B cell (primary cell): Measurements from ENCODE around the gene MAP3K7. TPM values are rescaled to one million over a fixed set of nuclear protein-coding genes. Genes with fewer than 3 reads are reported as not detected.

Experiments used
- ATAC-seq: fragments of 200-7000 bp; cut with Tn5 transposase; one replicate; pipeline ENCODE4 v1.10.0; 2021; ENCODE audit warnings: low read depth, mild to moderate bottlenecking, moderate number of reproducible peaks, moderate library complexity
- CTCF ChIA-PET: fragments of 350-600 bp; sonication (Branson Sonifier 250); formaldehyde crosslinking; loops from one replicate; lab custom pipeline; 2021; ENCODE audit warnings: antibody characterized with exemption, inconsistent platforms; lab: Charles Lee
- POLR2A ChIA-PET: fragments of 350-600 bp; sonication (Branson Sonifier 250); formaldehyde crosslinking; loops from one replicate; lab custom pipeline; 2021; ENCODE audit warnings: antibody characterized with exemption; lab: Charles Lee
- DNase-seq: peaks from one replicate; pipeline ENCODE4 v3.0.0; 2013
- H2AFZ ChIP-seq: 2 replicates; pipeline ENCODE4 v1.6.1; 2012; ENCODE audit warnings: mild to moderate bottlenecking, low read depth, low read length; ENCODE audit not compliant: insufficient read depth, poor library complexity, severe bottlenecking
- H3K27ac ChIP-seq, 2 donors: 1 replicate in 1 of 2; 2 replicates in 1 of 2; pipeline ENCODE4 v1.5.1; 2012 to 2013; ENCODE audit warnings: low read length in 2 of 2, mild to moderate bottlenecking in 2 of 2, moderate library complexity in 1 of 2
- H3K27me3 ChIP-seq, 4 experiments: fragments of 200-600 bp in 1 of 4; sonication (generic) in 1 of 4; replicated peaks in 1 of 4; 1 replicate in 2 of 4; 2 replicates in 2 of 4; pipeline versions ENCODE4 v1.6.1 to v1.7.0; 2013 to 2016; ENCODE audit warnings: low read length in 3 of 4, mild to moderate bottlenecking in 2 of 4, mixed read lengths in 1 of 4, moderate library complexity in 1 of 4; ENCODE audit not compliant: insufficient read depth in 4 of 4, control insufficient read depth in 3 of 4; ENCODE audit errors: control extremely low read depth in 1 of 4
- H3K36me3 ChIP-seq, 2 experiments: replicated peaks in 1 of 2; 1 replicate in 1 of 2; 2 replicates in 1 of 2; pipeline versions ENCODE4 v1.6.1 to v1.7.1; 2013; ENCODE audit warnings: low read length in 1 of 2; ENCODE audit not compliant: insufficient read depth in 2 of 2, control insufficient read depth in 1 of 2; ENCODE audit errors: control extremely low read depth in 1 of 2, extremely low read depth in 1 of 2
- H3K4me1 ChIP-seq, 2 donors: fragments of 200-600 bp in 1 of 2; sonication (generic) in 1 of 2; 1 replicate in 1 of 2; 2 replicates in 1 of 2; pipeline versions ENCODE4 v1.5.1 to v1.6.1; 2013 to 2017; ENCODE audit warnings: low read length in 2 of 2; ENCODE audit not compliant: control insufficient read depth in 2 of 2, insufficient read depth in 2 of 2
- H3K4me2 ChIP-seq: replicated peaks from 2 replicates; pipeline ENCODE3; 2012; ENCODE audit warnings: mild to moderate bottlenecking, low read depth, low read length; ENCODE audit not compliant: poor library complexity, severe bottlenecking
- H3K4me3 ChIP-seq, 5 experiments: fragments of 200-600 bp in 1 of 5; sonication (generic) in 1 of 5; 1 replicate in 3 of 5; 2 replicates in 2 of 5; pipeline versions ENCODE4 v1.5.1 to v1.7.0; 2011 to 2016; ENCODE audit warnings: low read length in 4 of 5, mild to moderate bottlenecking in 4 of 5, low read depth in 2 of 5, control low read depth in 1 of 5, moderate library complexity in 1 of 5; ENCODE audit not compliant: insufficient read depth in 1 of 5; ENCODE audit errors: control extremely low read depth in 1 of 5, extremely low read depth in 1 of 5
- H3K79me2 ChIP-seq: fragments of 200-600 bp; sonication (generic); one replicate; pipeline ENCODE4 v1.6.0; 2016; ENCODE audit warnings: low read length; ENCODE audit not compliant: control insufficient read depth, insufficient read depth
- H3K9ac ChIP-seq: fragments of 200-600 bp; sonication (generic); 2 replicates; pipeline ENCODE4 v1.6.1; 2017; ENCODE audit warnings: mild to moderate bottlenecking, low read length, moderate library complexity
- H3K9me3 ChIP-seq, 3 donors: one replicate each; pipeline versions ENCODE4 v1.6.1 to v1.7.1; 2013; ENCODE audit warnings: low read length in 2 of 3; ENCODE audit not compliant: control insufficient read depth in 2 of 3, insufficient read depth in 1 of 3; ENCODE audit errors: control extremely low read depth in 1 of 3
- H4K20me1 ChIP-seq: 2 replicates; pipeline ENCODE4 v1.6.0; 2012; ENCODE audit warnings: mild to moderate bottlenecking, low read length; ENCODE audit not compliant: insufficient read depth, control insufficient read depth, poor library complexity, severe bottlenecking
- H3K27ac Mint-ChIP-seq: one replicate; pipeline ENCODE4 v1.8.0; 2021; ENCODE audit warnings: mixed read lengths
- H3K27me3 Mint-ChIP-seq: one replicate; pipeline ENCODE4 v1.8.0; 2021; ENCODE audit warnings: mixed read lengths
- H3K4me1 Mint-ChIP-seq: one replicate; pipeline ENCODE4 v1.8.0; 2021; ENCODE audit warnings: mixed read lengths
- H3K4me3 Mint-ChIP-seq: one replicate; pipeline ENCODE4 v1.8.0; 2021; ENCODE audit warnings: mixed read lengths
- H3K9me3 Mint-ChIP-seq: one replicate; pipeline ENCODE4 v1.8.0; 2022; ENCODE audit warnings: mixed read lengths; ENCODE audit not compliant: insufficient read depth
- EZH2 ChIP-seq: IDR thresholded peaks from 2 replicates; pipeline ENCODE4 v1.6.1; 2012; ENCODE audit warnings: borderline replicate concordance, low read depth, mild to moderate bottlenecking, moderate library complexity, low read length; ENCODE audit not compliant: insufficient read depth, poor library complexity, severe bottlenecking
- WGBS: methylation state at CpG from one replicate; pipeline ENCODE4 v1.1.5; 2013; ENCODE audit warnings: missing lambda C conversion rate; ENCODE audit not compliant: insufficient coverage; 5-methylcytosine and 5-hydroxymethylcytosine counted together
- intact Hi-C: fragments of 100-400 bp; cut with micrococcal nuclease; formaldehyde crosslinking; loops from one replicate; pipeline ENCODE4 v1.10.0; 2022
- polyA plus RNA-seq: library from polyadenylated mRNA; depleted of rRNA; stranded (reverse); fragments of >200 nt; gene quantifications from 2 replicates; pipeline ENCODE4 v1.2.3, GENCODE V29; 2012
- total RNA-seq, 2 donors: library from RNA; stranded (reverse); fragments of 120-200 nt in 1 of 2; gene quantifications; 1 replicate in 1 of 2; 2 replicates in 1 of 2; pipeline versions ENCODE4 v1.2.3 to v1.2.4, GENCODE V29; 2013 to 2022
- TF ChIP-seq, protein P1 (sequence below): fragments of 200-600 bp; IDR thresholded peaks from one replicate; pipeline ENCODE4 v1.8.0; 2022; ENCODE audit warnings: antibody characterized with exemption, mild to moderate bottlenecking

Gene MAP3K7
- total and polyA plus RNA-seq, 2 donors (not counting 1 experiment from before 2014, with no cell fraction given), result 15.0 to 32.8 TPM

DNA sequence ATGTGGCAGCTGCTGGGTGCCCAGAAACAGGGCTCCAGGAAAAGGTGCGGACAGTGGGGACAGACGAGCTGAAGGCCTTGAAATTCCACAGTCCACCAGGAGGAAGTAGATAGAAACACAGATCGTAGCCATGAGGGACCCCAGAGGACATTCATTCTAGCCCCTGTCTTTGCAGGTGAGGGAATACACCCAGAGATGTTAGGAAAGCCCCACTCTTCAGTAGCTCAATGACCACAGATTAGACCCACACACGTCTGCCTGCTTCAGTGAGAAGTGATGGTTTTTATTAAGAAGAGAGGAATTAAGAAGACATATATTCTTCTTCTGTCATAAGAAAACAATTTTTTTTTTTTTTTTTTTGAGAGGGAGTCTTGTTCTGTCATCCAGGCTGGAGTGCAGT is 123.0 kb downstream of the MAP3K7 start:
- ATAC-seq (no peak), DNase-seq (no peak)
- no peaks in the 10 kb centered on the region for H3K9me3 Mint-ChIP-seq
- Histone ChIP-seq H4K20me1 (no peaks in the 10 kb centered on the region), H3K27ac (no peak overlapping the region), H3K36me3 (no peaks in the 10 kb centered on the region), H2AFZ (no peak overlapping the region), H3K79me2 (no peaks in the 10 kb centered on the region), H3K4me1 (peaks cover 10 to 15% of the 10 kb centered on the region in 2 donors), H3K9ac (no peak overlapping the region), H3K27me3 (peaks cover 0 to 8% (median 2%) of the 10 kb centered on the region in 4 experiments), H3K9me3 (peaks cover 0 to 5% (median 0%) of the 10 kb centered on the region in 3 donors), H3K4me3 (no peak overlapping the region), H3K4me2 (no peak overlapping the region)
- no peak overlapping the region for H3K27ac Mint-ChIP-seq
- ChIA-PET CTCF (interaction anchor here (1.4 kb wide), 1 partner anchor 17 kb away, joined by 3 read pairs; no protein-coding TSS in a partner anchor), POLR2A (interaction anchor here (0.7 kb wide), 1 partner anchor 171 kb away, joined by 3 read pairs; no protein-coding TSS in a partner anchor)
- 93% methylated on average over 3 of the region's 4 CpGs for WGBS
- peaks cover 8% of the 10 kb centered on the region for H3K4me1 Mint-ChIP-seq
- TF ChIP-seq EZH2, result no peak
- TF ChIP-seq, protein P1, sequence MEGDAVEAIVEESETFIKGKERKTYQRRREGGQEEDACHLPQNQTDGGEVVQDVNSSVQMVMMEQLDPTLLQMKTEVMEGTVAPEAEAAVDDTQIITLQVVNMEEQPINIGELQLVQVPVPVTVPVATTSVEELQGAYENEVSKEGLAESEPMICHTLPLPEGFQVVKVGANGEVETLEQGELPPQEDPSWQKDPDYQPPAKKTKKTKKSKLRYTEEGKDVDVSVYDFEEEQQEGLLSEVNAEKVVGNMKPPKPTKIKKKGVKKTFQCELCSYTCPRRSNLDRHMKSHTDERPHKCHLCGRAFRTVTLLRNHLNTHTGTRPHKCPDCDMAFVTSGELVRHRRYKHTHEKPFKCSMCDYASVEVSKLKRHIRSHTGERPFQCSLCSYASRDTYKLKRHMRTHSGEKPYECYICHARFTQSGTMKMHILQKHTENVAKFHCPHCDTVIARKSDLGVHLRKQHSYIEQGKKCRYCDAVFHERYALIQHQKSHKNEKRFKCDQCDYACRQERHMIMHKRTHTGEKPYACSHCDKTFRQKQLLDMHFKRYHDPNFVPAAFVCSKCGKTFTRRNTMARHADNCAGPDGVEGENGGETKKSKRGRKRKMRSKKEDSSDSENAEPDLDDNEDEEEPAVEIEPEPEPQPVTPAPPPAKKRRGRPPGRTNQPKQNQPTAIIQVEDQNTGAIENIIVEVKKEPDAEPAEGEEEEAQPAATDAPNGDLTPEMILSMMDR, result no peak
- no peaks in the 10 kb centered on the region for H3K27me3 Mint-ChIP-seq
- H3K4me3 Mint-ChIP-seq, result no peak overlapping the region
- intact Hi-C loops, result no loop called here
